ENCODE data around the gene EXD3.

Gene EXD3

GRCh38 chr9:137409515-137409914 is 13.4 kb downstream of the EXD3 start:
- DNase-seq, result no peak

GRCh38 chr9:137408651-137409405 is 14.1 kb downstream of the EXD3 start:
- DNase-seq, result no peak

- DNase-seq, result no peak
Observed at GRCh38 chr9:137407590-137408300, 15.2 kb downstream of the EXD3 start.

GRCh38 chr9:137406876-137407589 is 15.9 kb downstream of the EXD3 start:
- DNase-seq, result peak; percentile 76 to 85

GRCh38 chr9:137406085-137406760 is 16.7 kb downstream of the EXD3 start:
- DNase-seq, result no peak

GRCh38 chr9:137405677-137406081 is 17.3 kb downstream of the EXD3 start:
- no peak for DNase-seq

GRCh38 chr9:137404961-137405567 is 17.9 kb downstream of the EXD3 start:
- DNase-seq, result no peak

GRCh38 chr9:137403269-137403668 is 19.7 kb downstream of the EXD3 start:
- DNase-seq, result no peak

GRCh38 chr9:137402746-137403145 is 20.2 kb downstream of the EXD3 start:
- DNase-seq, result no peak

- no peak for DNase-seq
Observed at GRCh38 chr9:137398561-137399468, 24.1 kb downstream of the EXD3 start.

- DNase-seq, result peak; percentile 67 to 72
Observed at GRCh38 chr9:137397675-137398423, 25.1 kb downstream of the EXD3 start.

- no peak for DNase-seq
Observed at GRCh38 chr9:137396634-137397367, 26.2 kb downstream of the EXD3 start.

- DNase-seq, result no peak
Observed at GRCh38 chr9:137396227-137396626, 26.7 kb downstream of the EXD3 start.

GRCh38 chr9:137395666-137396010 is 27.3 kb downstream of the EXD3 start:
- no peak for DNase-seq

GRCh38 chr9:137394866-137395665 is 27.9 kb downstream of the EXD3 start:
- DNase-seq, result no peak

- DNase-seq, result no peak
Observed at GRCh38 chr9:137393176-137394150, 29.5 kb downstream of the EXD3 start.

- no peak for DNase-seq
Observed at GRCh38 chr9:137392232-137393007, 30.5 kb downstream of the EXD3 start.

All from activated T-cell treated with anti-CD3 and anti-CD28 coated beads, Interleukin-2, amount 50 U/mL, for 48 hours (primary cell).